Subcutaneous adipose tissue (tissue), 4 donors: ENCODE measurements around the gene SLC22A6. TPM values are rescaled to one million over a fixed set of nuclear protein-coding genes. Genes with fewer than 3 reads are reported as not detected.

ENCODE experiments used
- small RNA-seq: library from RNA; depleted of rRNA; stranded (forward); fragments of <200 nt; gene quantifications from one replicate; pipeline ENCODE3, GENCODE V24; 2016
- total RNA-seq, 4 donors: library from RNA; depleted of rRNA; stranded (reverse); fragments of >200 nt; gene quantifications; one replicate each; pipeline ENCODE4 v1.1.0, GENCODE V29; 2016
- TF ChIP-seq, protein P1 (sequence below): fragments of 450-650 bp; IDR thresholded peaks from one replicate; pipeline ENCODE4 v1.5.1; 2016; ENCODE audit warnings: low read depth, mild to moderate bottlenecking, control low read depth, antibody characterized with exemption, moderate library complexity

The SLC22A6 gene
- total RNA-seq, 4 donors from 2014 or later: not detected

DNA sequence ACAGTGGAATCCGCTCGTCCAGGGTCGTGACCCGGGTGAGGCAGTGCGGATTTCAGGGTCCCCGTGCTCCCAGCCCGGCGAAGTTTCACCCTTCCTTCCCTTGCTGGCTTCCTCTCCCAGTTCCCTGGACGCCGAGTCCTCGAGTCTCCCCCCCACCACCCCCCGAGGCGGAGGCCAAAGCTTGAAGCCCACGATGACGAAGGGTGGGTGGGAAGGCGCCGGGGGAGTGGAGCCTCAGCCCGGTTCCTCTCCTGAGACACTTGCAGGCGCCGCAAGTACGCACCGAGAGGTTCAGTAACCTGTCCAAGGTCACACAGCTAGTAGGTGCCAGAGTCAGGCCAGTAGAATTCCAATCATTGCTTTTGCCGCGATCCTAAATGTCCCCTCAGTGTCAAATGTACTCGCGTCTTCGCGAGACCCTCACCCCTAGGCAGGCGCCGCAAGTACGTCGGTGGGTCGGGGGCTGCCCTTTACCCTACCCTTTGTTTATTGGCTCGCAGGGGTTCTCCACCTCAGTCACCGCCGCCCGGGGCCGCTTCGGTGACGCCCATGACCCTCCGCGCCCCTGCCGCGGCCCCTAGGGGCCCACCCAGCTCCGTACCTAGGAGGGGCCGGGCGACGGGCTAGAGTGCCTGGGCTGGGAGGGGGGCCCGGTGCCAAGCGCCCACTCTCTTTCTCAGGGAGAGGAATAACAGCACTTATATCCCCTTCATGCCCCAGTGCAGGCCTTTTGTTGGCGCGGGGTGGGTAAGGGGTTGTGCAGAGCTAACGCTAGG, 57.9 kb downstream of the SLC22A6 start:
- TF ChIP-seq, protein P1, sequence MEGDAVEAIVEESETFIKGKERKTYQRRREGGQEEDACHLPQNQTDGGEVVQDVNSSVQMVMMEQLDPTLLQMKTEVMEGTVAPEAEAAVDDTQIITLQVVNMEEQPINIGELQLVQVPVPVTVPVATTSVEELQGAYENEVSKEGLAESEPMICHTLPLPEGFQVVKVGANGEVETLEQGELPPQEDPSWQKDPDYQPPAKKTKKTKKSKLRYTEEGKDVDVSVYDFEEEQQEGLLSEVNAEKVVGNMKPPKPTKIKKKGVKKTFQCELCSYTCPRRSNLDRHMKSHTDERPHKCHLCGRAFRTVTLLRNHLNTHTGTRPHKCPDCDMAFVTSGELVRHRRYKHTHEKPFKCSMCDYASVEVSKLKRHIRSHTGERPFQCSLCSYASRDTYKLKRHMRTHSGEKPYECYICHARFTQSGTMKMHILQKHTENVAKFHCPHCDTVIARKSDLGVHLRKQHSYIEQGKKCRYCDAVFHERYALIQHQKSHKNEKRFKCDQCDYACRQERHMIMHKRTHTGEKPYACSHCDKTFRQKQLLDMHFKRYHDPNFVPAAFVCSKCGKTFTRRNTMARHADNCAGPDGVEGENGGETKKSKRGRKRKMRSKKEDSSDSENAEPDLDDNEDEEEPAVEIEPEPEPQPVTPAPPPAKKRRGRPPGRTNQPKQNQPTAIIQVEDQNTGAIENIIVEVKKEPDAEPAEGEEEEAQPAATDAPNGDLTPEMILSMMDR: no peak

Small RNA genes within 50 kb of the gene (small RNA-seq; reads per million reads assigned to genes)
- not detected for gene RN7SL259P

Other genes starting within 250 kb of the SLC22A6 start
- 1 to 10 TPM; 3.9 to 7.7 (median 6.9) TPM for gene ZBTB3, start 230.8 kb downstream of the SLC22A6 start, total RNA-seq
- gene POLR2G, start 223.4 kb downstream of the SLC22A6 start, total RNA-seq: 10 to 100 TPM; 46.9 to 75.8 (median 65.3) TPM
- gene TAF6L, start 213.6 kb downstream of the SLC22A6 start, total RNA-seq: 10 to 100 TPM; 12.1 to 25.8 (median 15.6) TPM
- 10 to 100 TPM; 37.7 to 74.0 (median 49.6) TPM for gene TMEM179B, start 197.6 kb downstream of the SLC22A6 start, total RNA-seq
- 10 to 100 TPM; 14.5 to 22.6 (median 19.3) TPM for gene TMEM223, start 193.0 kb downstream of the SLC22A6 start, total RNA-seq
- gene NXF1, start 179.5 kb downstream of the SLC22A6 start, total RNA-seq: 10 to 100 TPM; 51.2 to 68.8 (median 55.1) TPM
- 10 to 100 TPM; 21.2 to 38.8 (median 29.9) TPM for gene STX5, start 152.9 kb downstream of the SLC22A6 start, total RNA-seq
- gene TEX54, start 152.1 kb downstream of the SLC22A6 start, total RNA-seq: not detected
- gene WDR74, start 145.4 kb downstream of the SLC22A6 start, total RNA-seq: 10 to 100 TPM; 23.8 to 41.6 (median 34.5) TPM
- gene SLC3A2, start 104.1 kb downstream of the SLC22A6 start, total RNA-seq: 100 to 1,000 TPM; 104 to 163 (median 125) TPM
- gene CHRM1, start 63.6 kb downstream of the SLC22A6 start, total RNA-seq: not detected
- gene SLC22A8, start 30.9 kb upstream of the SLC22A6 start, total RNA-seq: not detected
- gene SLC22A24, start 159.3 kb upstream of the SLC22A6 start, total RNA-seq: not detected